Activated T-cell treated with anti-CD3 and anti-CD28 coated beads, Interleukin-2, amount 50 U/mL, for 48 hours (primary cell): ENCODE data around the gene ZNF543.
A peak's percentile ranks its signal among the peaks of the same experiment; 100 is the strongest.
"Not testable (repeated sequence)": the region's sequence is repeated elsewhere in the genome, so short reads cannot be mapped to it uniquely, and the experiment has no call there.

ENCODE experiments used
- DNase-seq, 2 experiments: peaks; one replicate each; pipeline ENCODE4 v3.0.0-alpha.2; 2020

The ZNF543 gene

DNA sequence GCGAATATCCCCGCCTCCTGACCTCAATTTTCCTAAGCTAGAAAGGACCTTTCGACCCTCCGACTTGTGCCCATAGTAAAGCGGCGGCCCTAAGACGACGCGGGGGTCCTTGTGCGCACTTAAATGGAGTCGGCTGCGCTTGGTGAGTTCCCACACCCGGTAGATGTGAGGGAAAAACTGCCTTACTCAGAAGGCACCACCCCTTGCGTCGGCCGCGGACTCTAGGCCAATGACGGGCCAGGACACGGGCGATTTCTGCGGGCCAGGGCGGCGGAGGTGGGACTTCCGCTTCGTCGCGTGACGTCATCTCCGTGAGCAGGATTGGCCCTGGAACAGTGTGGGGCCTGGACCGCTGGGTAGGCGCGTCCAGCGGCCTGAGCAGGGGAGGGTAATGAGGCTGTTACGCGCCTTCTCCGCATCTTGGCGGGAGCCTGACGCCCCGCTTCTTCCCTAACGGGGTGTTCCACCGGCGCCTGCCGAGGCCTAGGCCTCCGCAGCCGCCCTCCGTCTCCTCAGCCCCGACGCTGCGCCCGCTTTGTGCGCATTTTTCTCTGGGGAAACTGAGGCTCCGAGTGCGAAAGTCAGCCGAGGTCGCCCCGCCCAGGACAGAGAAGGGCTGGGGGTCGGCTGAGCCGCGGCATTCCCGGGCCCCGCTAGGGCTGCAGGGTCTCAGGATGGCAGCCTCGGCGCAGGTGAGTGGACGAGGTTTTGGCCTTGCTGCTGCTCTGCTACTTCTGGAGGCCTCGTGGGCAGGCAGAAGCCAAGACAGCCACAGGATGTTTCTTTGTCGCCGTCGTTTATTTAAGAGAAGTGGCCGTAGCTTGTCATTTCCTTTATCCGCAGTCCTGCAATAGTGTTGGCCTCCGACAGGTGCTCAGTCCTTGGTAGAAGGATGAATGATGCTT lies at the start of gene ZNF543:
ZNF543 (plus strand) TSS at position 293 of the 905 bp plus-strand sequence; CDS start at position 675, 382 bp downstream.
- DNase-seq: peak; percentile 93 to 94

DNA sequence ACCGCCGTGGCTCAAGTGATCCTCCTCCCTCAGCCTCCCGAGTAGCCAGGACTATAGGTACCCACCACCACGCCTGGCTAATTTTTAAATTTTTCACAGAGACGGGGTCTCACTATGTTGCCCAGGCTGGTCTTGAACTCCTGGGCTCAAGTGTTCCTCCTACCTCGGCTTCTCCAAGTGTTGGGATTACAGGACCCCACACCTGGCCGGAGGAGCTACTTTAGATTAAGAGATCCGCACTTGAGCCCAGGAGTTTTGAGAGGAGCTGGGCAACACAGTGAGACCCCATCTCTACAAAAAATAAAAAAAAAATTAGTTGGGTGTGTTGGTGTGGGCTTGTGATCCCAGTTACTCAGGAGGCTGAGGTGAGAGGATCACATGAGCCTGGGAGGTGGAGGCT lies 49.0 kb upstream of the ZNF543 start:
- DNase-seq: no peak

DNA sequence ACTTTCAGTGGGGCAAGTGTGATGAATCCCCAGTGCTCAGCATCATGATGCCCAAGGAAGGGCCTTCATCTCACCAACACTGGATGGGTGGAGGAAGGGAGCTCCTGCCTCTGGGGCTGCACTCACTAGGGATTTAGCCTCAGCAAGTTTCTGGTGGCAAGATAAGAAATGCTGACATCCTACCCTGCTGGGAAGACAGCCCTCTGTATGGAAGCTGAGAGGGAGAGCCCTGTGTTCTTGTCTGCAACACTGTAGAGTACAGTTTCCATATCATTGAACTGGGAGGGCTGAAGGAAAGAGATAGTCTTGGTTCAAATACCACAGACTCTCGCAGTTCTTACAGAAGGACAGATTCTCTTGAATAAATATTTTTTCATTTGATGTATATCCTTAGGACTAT lies 47.3 kb upstream of the ZNF543 start:
- no peak for DNase-seq

DNA sequence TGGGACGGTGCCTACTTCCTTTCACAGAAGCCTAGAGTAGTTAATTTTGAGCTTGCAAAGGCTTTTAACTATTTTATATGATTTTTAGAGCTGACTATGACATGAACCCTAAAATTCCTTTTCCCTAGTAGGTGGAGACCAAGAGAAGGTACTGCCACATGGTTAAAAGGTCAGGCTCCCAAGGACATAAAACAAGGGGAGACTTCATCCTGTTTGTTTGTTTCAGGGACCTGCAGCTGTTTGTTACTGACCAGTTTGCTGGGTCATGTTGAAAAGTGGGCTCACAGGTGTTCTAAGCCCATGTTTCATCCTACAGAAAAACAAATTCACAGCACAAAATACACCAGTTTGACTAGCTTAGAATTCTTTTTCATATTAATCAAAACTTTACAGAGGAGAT lies 43.8 kb upstream of the ZNF543 start:
- DNase-seq: no peak

DNA sequence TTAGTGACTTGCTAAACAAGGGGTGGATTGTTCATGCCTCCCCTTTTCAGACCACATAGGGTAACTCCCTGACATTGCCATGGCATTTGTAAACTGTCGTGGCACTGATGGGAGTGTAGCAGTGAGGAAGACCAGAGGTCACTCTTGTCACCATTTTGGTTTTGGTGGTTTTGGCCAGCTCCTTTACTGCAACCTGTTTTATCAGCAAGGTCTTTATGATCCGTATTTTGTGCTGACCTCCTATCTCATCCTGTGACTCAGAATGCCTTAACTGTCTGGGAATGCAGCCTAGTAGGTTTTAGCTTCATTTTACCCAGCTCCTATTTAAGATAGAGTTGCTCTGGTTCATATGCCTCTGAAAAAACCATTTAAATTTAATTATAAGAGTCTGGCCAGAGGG lies 41.8 kb upstream of the ZNF543 start:
- not testable (repeated sequence) for DNase-seq

DNA sequence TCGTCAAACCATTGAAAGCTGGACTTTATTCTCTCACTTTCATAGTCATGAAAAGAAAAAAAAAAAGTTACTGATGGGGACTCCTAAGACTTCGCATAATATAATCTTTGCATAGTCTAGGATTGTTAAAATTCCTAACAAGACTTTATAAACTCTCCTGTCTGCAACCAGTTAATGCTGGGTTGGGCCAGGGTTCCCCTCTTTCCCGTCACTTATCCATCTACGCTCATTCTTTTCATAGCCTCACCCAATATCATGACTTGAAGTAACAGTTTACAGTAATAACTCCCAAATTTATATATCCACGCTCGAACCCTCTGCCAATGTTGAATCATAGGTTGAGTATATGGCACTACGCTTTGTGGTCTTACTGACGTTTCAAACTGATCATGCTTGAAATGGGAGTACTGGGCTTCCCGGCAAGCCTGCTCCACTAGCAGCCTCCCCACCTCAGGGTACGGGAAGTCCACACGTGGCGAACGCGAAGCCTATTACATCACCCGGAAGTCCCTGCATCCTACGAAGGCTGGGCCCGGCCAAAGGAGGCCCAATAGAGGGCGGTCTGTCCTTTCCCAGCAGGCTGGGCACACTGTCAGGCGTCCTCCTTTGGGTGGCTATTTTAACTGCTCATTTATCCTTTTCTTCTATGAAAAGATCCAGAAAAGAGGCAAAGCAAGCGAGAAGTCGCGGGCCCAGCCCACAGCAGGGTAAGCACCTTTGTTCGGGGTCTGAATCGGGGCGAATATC lies 40.7 kb upstream of the ZNF543 start:
- DNase-seq: peak; percentile 86 to 87

DNA sequence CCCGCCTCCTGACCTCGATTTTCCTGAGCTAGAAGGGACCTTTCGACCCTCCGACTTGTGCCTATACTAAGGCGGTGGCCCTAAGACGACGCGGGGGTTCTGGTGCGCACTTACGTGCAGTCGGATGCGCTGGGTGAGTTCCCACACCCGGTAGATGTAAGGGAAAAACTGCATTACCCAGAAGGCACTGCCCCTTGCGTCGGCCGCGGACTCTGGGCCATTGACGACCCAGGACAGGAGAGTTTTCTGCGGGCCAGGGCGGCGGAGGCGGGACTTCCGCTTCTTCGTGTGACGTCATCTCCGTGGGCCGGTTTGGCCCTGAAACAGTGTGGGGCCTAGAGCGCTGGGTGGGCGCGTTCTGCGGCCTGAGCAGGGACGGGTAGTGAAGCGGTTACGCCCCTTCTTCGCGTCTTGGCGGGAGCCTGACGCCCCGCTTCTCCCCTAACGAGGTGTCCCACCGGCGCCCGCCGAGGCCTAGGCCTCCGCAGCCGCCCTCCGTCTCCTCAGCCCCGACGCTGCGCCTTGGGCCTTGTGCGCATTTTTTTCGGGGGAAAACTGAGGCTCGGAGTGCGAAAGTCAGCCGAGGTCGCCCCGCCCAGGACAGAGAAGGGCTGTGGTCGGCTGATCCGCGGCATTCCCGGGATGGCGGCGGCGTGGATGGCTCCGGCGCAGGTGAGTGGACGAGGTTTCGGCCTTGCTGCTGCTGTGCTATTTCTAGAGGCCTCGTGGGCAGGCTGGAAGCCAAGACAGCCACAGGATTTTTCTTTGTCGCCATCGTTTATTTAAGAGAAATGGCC lies 39.9 kb upstream of the ZNF543 start, which contains the start of gene ZNF460:
ZNF460 (plus strand) TSS at position 321 of the 797 bp plus-strand sequence; CDS start at position 643, 322 bp downstream.
- DNase-seq: peak; percentile 97

DNA sequence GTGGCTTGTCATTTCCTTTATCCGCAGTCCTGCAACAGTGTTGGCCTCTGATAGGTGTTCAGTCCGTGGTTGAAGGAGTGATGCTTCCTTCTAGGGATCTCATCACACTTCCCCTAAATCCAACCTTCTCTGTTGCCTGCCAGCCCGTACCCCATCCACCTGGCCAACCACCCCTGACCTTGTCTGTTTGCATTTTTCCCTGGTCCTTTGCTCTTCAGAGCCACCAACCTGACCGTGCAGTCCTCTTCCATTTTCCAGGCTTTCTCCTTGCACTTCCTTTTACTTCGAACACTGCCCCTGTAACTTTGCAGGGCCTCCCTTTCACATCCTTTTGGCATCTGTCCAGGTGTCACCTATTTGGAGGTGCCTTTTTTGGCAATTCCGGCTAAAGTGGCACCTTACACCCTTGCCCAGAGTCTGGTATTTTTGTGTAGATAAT lies 39.3 kb upstream of the ZNF543 start:
- peak in 1 of 2 experiments; percentile 34 for DNase-seq

DNA sequence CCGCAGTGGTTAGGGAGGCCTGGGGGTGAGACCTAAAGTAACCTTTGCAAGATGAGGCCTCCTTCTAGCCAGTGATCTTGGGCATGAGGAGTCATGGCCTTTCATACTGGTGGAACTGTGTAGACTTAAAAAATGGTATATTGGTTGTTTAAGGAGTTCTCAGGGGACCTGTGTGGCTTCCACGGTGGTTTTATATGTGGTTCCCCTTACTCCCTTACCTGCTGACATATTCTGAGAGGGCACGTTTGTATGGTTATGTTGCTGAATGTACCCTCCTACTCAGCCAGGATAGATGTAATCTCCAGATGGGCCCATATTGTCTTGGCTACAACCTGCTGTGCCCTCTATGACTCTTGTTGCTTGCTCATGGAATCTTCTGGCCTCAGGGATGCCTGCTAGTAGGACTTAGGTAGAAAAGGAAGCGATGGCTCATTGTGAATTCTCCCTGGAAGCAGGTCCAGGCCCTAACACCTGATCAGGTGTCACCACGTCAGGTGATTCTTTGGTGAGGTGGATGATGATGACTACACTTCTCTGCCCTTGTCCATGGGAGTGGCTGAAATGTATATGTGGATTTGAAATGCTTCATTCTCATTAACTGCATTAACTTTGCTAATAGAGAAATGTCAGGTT lies 38.1 kb upstream of the ZNF543 start:
- peak in 1 of 2 experiments; percentile 48 for DNase-seq

DNA sequence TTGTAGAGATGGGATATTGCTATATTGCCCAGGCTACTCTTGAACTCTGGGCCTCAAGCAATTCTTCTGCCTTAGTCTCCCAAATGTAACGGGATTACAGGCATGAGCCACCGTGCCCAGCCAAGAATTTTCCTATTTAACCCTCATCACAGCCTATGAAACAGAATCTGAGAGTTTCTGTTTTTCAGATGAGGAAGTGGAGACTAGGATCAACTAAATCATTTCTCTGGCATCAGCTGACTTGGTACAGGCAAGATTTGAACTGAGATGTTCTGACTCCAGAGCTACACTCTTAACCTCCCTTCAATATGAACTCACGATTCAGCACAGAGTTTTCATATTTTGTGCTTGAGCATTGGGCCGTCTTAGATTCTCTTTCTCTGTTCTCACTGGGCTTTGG lies 31.9 kb upstream of the ZNF543 start:
- no peak for DNase-seq

DNA sequence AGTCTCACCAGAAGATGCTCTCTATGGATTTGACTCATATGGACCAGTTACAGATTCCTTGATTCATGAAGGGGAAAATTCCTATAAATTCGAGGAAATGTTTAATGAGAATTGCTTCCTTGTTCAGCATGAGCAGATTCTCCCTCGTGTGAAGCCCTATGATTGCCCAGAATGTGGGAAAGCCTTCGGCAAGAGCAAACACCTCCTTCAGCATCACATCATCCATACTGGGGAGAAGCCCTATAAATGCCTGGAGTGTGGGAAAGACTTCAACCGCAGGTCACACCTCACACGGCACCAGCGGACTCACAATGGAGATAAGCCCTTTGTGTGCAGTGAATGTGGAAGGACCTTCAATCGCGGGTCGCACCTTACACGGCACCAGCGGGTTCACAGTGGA lies 29.3 kb upstream of the ZNF543 start:
- DNase-seq: no peak

DNA sequence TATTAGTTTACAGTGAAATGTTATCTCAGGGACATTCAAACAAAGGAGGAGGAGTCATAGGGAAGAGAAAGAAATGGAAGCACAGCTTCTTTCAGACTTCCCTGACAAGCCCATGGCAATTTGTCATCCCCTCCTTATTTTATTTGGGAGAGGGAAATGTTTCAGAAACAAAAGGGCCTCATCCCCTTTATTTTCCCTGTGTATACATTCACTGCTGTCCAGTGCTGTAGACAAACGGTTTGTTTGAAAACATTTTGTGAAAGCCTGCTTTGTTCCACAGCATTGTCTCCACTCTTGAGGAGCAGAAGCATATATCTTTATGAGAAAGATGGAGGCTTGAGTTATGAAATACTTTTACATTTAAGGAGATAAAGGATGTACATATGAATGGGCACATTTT lies 27.7 kb upstream of the ZNF543 start:
- no peak for DNase-seq

DNA sequence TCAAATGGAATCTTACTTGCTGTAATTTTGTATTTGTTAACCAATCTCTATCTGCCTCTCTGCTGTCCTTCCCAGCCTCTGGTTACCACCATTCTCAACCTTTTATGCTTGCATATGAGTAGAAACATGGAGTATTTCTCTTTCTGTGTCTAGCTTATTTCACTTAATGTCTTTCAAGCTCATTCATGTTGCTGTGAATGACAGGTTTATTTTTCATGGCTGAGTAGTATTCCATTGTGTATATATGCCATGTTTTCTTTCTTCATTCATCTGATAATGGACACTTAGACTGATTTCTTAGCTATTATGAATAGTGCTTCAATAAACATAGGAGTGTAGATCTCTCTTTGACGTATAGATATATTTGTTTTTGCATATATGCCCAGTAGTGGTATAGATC lies 26.6 kb upstream of the ZNF543 start:
- no peak for DNase-seq

DNA sequence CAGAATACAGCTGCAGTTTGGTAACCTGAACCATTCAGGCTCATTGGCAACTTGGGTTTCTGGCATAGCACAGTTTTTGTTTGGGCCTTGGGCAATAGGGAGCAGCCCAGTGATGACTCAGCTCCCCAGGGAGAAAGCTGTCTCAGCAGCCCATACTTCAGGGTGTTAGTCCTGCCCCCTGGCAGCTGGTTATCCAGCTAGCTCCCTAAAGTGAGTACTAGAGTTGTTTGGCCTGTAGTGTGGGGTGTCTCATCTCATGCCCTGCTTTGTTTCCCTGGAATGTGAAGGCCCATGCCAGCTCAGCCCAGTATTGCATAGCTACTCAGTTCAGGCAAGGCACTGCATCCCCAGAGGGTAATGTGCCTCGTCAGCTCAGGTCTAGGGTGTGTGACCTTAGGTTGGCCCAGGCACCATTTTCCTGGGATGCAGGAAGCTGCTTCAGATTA lies 18.2 kb upstream of the ZNF543 start:
- DNase-seq: no peak

DNA sequence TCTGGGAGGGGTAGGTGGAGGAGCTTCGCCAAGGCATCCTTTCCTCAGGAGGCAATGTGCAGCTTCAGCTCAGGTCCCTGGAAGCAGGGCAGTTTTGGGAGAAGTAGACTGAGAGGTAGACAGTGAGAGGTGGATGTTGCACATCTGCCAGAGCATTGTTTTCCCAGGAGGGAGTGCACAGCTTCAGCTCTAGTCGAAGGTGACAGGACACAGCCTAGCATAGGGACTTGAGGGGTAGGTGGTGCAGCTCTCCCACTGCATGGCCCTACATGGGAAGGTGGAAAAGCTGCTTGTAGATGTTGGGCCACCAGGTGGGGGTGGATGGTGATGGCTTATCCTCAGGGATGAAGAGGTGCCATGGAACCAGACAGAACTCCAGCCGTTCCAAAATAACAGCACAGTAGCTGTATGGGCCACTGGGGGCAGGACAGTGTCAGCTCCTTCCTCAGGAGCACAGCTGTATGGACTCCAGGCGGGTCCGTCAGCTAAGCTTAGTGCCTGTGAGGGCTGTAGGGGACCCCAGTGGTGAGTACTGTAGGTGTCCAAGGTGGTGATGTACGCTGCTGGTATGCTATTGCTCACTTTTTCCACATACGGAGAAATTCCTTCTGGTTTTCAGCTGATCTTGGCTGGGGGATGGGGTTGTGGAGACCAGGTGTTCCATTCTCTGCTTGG lies 17.4 kb upstream of the ZNF543 start:
- no peak for DNase-seq

DNA sequence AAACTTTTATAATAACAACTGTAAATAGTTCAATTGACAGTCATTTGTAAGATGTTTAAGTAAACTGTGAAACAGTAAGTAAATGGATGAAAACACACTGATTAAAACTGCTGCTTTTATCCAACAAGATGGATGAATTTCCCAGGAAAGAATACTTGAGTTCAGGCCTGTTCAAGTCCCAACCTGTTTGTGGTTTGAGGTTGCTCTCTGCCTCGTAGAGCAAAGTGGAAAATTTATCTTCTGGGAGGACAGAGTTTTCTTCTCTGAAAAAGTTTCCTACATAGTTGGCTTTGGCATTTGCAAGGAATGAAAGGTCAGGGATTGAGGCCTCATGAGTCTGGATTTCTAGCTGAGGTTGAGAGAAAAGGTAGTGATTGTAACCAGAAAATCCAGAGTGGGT lies 15.2 kb upstream of the ZNF543 start:
- DNase-seq: no peak

DNA sequence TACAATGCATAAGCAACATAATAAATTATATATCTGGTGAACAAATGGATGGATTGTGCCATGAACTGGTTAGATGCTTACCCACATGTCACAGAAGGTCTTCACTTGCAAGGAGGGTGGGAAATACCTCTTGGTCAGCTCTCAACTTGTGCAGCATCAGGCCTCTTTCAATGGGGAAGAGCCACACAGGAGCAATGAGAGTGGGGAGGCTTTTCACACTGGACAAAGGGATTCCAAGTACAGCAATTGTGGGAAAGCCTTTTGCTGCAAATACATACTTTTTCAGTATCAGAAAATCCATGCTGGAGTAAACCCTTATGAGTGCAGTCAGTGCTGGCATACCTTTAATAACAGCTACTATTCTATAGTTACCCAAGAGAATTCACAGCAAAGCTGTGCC lies 11.8 kb upstream of the ZNF543 start:
- no peak for DNase-seq

DNA sequence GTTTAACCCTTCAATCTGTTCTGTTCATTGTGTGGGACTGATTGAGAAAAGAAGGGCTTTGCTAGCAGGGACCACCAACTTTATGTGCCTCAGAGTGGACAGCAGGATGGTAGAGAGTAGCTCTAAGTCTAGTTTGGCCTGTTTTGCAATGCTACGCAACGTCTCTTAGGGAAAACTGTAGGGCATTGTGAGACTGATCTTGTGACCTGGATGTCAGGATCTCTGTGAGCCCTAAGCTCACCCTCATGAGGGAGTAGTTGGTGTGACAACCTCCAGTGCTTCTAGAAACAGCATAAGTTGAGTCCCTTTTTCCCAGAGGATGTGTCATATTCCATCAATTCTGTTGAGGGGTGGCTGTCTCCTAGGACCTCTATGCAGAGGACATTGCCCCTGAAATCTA lies 9.5 kb upstream of the ZNF543 start:
- no peak for DNase-seq

DNA sequence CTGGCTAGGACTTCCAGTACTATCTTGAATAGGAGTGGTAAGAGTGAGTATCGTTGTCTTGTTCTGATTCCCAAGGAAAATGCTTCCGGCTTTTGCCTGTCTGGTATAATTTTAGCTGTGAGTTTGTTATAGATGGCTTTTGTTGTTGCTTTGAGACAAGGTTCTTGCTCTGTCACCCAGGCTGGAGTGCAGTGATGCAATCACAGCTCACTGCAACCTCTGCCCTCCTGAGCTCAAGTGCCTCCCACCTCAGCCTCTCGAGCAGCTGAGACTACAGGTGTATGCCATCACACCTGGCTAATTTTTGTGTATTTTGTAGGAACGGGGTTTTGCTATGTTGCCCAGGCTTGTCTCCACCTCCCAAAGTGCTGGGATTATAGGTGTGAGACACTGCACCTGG lies 6.1 kb upstream of the ZNF543 start:
- DNase-seq: no peak

DNA sequence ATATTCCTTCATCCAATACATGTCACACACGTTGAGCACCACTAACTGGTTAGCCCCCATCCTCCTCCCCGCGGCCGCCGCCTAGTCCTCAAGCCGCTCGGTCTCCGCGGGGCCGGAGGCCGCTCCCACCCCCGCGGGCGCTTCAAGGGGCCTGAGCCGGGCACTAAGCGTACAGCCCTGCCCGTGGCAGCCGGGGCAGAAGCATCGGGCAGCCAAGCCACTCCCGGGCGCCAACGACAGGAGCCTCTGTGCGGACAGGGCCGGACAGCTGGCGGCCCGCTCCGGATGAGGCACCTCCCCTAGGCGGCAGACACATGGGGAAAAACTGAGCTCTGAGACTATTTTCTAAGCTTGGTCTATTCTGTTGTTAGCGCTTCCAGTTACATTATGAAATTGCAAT lies 2.8 kb upstream of the ZNF543 start:
- DNase-seq: no peak

DNA sequence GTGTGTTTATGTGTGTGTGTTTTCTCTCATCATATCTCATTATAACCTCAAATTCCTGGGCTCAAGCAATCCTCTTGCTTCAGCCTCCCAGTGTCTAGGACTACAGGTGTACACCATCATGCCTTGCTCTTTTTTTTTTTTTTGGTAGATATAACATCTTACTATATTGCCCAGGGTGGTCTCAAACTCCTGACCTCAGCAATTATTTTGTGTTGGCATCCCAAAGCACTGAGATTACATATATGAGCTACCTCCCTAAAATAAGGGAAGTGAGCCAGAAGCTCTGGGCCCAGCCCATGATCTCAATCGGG lies 448 bp upstream of the ZNF543 start:
- no peak for DNase-seq

DNA sequence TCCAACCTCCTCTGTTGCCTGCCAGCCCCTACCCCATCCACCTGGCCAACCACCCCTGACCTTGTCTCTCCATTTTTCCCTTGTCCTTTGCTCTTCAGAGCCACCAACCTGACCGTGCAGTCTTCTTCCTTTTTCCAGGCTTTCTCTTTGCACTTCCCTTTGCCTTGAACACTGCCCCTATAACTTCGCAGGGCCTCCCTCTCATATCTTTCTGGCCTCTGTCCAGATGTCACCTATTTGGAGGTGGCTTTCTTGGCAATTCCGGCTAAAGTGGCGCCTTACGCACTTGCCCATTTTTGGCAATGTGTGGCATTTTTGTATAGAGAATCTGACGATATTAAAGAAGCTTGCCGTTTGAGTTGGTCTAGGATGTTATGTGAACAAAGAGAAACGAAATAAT lies 844 bp downstream of the ZNF543 start:
- DNase-seq: no peak
